GM18507 (cell line): ENCODE data around the gene HADHA.
"Not testable (repeated sequence)": the region's sequence is repeated elsewhere in the genome, so short reads cannot be mapped to it uniquely, and the experiment has no call there.

Experiments
- DNase-seq: peaks from one replicate; pipeline ENCODE4 v3.0.0; 2011; ENCODE audit warnings: low read depth; ENCODE audit not compliant: insufficient read length; ENCODE audit errors: extremely low spot score
- FAIRE-seq: peaks from 2 replicates; lab custom pipeline; 2011; peaks lifted over from hg19 to GRCh38; lab: Jason Lieb, UNC

Gene HADHA

GRCh38 chr2:26178746-26179436, 65.5 kb downstream of the HADHA start:
- FAIRE-seq (no peak), DNase-seq (no peak)

DNA sequence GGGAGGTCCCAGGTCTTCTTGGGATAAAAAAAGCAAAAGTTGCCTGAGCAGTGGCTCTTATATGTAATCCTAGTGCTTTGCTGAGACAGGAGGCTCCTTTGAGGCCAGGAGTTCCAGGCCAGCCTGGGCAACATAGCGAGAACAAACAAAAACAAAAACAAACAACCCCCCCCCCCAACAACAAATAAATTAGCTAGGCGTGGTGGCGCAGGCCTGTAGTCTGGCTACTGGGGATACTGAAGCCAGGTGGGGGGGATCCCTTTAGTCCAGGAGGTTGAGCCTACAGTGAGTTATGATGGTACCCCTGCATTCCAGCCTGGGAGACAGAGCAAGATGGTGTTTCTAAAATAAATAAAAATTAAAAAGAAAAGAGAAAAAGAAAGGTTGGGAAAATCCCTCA, 66.2 kb downstream of the HADHA start:
- DNase-seq (no peak), FAIRE-seq (no peak)

- DNase-seq (no peak), FAIRE-seq (no peak)
Measured at GRCh38 chr2:26177122-26177521, 67.3 kb downstream of the HADHA start.

DNA sequence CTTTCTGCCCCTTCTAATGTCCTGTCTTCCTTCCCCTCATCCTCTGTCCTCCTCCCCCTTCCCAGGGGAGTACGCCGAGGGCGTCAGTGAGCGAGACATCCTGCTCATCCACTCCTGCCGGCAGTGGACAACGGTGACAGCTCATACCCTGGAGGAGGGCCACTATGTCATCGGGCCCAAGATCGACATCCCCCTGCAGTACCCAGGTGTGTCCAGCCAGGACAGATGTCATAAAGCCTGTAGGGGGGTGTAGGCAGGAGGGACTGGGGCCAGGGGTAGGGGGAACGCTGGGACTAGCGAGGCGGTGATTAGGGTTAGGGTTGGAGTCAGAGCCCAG, 68.2 kb downstream of the HADHA start:
- DNase-seq: no peak

DNA sequence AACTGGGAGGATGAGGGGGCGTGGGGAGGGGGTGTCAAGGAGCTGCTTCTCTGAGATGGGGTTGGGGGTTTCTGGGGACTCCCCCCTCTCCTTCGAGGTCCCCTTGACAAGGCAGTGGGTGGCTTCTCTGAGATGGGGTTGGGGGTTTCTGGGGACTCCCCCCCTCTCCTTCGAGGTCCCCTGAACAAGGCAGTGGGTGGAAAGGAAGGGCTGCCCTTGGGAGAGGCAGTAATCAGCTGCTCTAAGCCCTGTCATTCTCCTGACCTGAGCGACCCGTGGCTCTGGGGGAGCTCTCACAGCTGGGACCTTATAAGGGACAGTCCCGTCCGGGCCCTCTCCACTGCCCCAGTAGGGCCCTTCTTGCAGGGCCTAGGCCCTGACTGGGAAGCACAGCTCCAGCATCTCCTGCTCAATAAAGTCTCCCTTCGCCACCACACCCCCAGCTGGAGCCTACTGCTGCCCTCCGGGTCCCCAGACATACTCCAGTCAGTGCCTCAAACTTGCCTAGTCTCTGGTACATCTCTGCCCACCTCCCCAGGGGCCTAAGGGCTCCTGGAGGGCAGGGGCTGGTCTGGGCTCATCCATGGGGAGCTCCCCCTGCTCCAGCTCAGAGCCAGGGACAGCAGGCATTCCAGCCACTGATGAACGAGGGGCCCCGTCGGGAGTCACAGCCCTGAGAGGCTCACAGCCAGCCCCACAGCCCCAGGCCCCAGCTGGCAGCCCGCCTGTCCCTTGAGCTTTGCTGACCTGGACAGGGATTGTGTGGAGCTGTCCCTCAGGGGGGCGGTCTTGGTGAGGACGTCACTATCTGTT, 68.8 kb downstream of the HADHA start:
- no peak for FAIRE-seq
- DNase-seq: no peak

More for the DNA sequence above, 68.2 kb downstream of the HADHA start:
- no peak for FAIRE-seq

GRCh38 chr2:26174691-26175465, 69.6 kb downstream of the HADHA start:
- no peak for DNase-seq
- no peak for FAIRE-seq

DNA sequence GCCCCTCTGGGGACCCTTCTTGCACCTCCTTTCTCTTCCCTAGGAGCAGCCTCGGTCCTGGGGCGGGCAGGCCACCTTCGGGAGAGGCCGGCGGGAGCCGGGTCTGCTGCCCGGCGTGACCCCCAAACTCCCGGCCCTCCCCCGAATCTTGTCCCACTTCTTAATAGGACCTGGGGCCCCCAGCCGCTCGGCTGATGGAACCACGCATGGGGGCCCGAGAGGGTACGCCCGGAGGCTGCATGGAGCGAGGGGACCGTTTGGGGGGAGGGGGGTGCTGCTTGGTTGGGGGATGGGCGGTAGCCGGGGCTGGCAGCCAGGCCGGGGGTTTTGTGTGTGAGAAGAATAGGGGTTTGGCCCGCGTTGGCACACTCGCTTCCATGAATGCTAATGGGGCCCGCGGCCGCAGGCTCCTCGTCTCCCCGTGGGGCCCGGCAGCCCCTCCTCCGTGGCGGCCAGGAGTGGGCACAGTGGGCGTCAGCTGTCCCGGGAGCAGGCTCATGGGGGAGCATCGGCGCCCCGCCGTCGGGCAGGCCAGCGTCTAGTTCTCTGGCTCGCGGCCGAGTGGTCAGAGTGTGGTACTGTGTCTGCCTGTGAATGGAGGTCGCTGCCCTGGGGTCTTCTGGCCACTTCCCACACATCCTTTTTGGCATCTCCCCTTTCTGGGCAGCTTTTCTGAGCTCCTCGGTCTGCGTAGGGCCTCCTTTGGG, 70.5 kb downstream of the HADHA start:
- FAIRE-seq (no peak), DNase-seq (no peak)

GRCh38 chr2:26172871-26173775, 71.3 kb downstream of the HADHA start, which contains the start of gene GAREM2:
Gene GAREM2 (plus strand): TSS chr2:26173088. CDS start chr2:26173221, 133 bp downstream.
- FAIRE-seq (no peak), DNase-seq (no peak)

- no peak for FAIRE-seq
Measured at GRCh38 chr2:26172189-26172870, 72.1 kb downstream of the HADHA start.

DNA sequence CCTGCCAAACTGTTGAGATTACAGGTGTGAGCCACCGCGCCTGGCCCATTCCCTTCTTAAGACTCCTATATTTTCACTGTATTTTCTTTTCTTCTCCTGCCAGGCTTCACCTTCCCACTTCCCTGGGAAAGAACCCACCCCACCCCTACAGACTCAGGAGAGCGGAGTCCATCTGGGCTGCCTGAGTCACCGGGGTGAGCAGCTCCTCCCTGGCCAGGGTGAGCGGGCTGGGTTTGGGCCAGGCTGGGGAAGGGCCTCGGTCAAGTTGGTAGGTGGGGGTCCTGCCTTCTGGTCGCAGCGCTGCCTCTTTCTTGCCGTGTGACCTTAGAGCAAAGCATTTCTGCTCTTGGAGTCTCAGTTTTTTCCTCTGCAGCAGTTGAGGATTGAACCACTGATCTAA, 73.6 kb downstream of the HADHA start:
- no peak for DNase-seq
- no peak for FAIRE-seq

More at GRCh38 chr2:26172189-26172870, 72.1 kb downstream of the HADHA start:
- DNase-seq: no peak

DNA sequence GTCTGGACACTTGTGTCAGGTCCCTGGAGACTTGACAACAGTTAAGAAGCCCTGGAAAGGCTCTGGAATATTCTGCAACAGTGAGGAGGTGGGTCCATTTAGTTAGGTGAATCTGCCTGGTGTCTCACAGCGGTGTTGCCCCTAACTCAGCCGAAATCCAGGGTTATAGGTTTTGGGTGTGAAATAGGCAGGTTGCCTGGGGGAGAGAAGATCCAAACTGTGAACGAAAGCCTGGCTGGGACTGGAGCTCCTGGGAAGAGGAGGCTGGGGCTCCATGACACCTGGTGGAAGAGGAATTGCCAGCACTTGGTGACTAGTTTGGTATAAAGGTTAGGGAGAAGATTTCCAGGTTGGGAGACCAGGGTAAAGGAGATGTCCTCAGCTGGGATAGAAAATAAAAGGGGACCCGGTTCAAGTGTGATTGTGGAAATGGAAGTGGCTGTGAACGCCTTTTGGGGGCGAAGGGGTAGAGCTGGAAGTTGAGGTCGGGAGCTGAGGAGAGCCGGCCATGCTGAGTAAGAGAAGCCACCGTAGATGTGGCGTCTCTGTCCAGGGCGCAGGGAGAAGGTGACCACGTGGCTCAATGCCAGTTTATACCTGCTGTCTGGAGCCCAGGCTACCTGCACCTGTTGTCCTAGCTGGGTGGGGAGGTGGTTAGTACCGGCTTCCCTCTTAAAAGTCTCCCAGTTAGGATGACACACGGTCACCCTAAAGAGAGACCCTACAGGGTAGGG, 74.6 kb downstream of the HADHA start:
- no peak for DNase-seq
- FAIRE-seq: no peak

DNA sequence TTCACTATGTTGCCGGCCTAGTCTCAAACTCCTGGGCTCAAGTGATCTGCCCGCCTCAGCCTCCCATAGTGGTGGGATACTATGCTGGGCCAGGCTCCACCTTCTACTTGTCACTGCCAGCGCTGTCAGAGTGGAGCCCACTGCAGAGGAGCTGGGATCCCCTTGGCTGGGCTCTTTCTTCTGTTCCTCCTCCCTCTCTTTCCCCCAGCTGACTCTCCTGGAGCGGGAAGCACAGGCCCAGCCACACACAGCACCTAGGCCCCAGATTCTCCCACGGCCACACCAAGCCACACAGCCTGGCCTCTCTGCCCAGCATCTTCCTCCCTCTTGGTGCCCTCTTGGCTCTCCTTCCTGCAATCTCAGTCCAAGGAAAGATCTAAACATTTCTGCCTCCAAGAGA, 75.2 kb downstream of the HADHA start:
- FAIRE-seq: no peak
- DNase-seq: no peak

DNA sequence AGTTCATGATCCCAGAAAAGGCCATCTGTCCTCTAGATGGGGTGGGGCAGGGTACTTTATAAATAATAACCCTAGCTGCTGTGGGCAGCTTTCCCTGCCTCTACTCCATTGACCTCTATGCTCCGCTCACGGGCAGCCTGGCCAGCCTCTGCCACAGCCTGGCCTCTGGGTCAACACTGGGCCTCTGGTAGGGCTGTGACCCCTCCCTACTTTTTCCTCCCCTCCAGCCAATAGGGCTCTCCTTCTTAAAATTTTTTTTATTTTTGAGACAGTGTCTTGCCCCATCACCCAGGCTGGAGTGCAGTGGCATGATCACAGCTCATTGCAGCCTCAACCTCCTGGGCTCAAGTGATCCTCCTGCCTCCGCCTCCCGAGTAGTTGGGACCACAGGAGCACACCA, 75.6 kb downstream of the HADHA start:
- FAIRE-seq (no peak), DNase-seq (no peak)

- not testable (repeated sequence) for FAIRE-seq, DNase-seq
Measured at GRCh38 chr2:26166541-26166940, 77.9 kb downstream of the HADHA start.

GRCh38 chr2:26165403-26165802, 79.0 kb downstream of the HADHA start:
- FAIRE-seq (no peak), DNase-seq (no peak)

GRCh38 chr2:26164641-26165211, 79.7 kb downstream of the HADHA start:
- DNase-seq: no peak
- FAIRE-seq: no peak

GRCh38 chr2:26164231-26164630, 80.2 kb downstream of the HADHA start:
- no peak for DNase-seq
- FAIRE-seq: no peak
